HG03280 (cell line): ENCODE results near the gene IQSEC1.

ENCODE experiments used
- ATAC-seq: cut with Tn5 transposase; IDR thresholded peaks from one replicate; pipeline ENCODE4 v1.9.1; 2021; ENCODE audit warnings: mild to moderate bottlenecking, moderate library complexity; ENCODE audit not compliant: unreplicated experiment

Gene IQSEC1

DNA sequence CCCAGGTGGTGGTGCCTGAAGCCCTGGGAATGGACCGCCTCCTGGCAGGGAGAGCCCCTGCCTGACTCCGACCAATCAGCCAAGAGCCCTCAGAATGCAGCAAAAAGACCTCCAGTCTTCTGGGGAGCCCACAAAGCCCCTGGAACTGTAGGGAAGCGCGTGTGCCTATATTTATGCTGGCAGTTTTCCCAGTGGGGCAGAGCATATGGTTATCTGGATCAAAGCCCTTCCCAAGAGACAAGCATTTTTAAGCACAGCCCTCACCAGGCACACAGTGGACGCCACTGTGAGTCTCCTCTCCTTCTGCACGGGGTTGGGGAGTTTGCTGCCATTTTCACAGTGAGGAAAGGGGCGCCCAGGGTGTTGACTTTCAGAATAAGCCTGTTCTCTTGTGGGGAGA is 150.9 kb downstream of the IQSEC1 start:
- ATAC-seq, result no peak

DNA sequence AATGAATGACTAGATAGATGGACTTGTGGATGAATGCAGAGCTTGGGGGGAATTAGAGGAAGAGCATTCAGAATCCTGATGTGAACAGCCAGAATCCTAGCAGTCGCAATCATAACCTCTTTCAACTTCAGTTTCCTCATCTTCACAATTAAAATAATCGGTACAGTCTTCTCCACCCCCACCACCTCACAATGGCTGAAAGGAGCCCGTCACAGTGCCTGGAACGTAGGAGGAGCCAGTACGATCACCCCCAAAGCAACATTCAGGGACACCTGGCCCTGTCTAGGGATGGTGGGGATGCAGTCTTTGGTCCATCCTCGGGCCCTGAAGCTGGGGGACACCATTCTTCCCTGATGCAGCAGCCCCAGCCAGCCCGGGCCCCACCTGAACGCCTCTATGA is 151.5 kb downstream of the IQSEC1 start:
- no peak for ATAC-seq

DNA sequence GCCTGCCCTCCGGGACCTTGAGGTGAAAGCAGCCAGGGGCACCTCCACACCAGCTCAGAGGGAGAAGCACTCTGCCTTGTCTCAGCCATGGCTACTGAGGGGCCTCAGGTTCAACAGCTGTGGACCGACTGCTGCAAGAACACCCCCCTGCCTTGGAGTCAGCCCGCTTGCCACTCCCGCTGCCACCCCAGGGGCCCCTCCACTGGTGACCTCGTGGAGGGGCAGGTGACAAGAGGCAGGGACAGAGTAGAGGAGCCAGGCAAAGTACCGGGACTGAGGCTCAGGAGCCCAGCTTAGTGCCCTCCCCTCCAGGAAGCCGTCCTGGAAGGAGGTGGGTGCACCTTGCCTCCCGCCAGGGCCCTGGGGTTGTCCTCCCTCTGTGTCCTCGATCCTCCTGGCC is 152.3 kb downstream of the IQSEC1 start:
- no peak for ATAC-seq

DNA sequence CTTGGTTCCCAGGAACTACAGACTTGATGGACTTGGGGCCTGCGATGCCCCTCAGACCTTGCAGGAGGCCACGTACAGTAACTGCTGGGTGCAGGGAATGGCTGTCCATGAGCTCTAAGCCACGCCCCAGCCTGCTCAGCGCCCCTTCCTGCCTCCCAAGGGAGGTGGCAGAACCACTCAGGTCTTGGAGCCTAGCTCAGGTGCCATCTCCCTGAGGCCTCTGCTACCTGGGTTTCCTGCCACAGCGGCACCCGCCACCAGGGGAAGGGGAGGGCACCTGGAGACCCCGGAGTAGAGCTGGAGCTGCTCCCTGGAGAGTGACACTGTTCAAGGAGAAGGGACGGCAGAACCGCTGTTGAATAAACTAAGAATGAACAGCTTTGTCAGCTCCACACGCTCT is 154.0 kb downstream of the IQSEC1 start:
- ATAC-seq, result no peak

DNA sequence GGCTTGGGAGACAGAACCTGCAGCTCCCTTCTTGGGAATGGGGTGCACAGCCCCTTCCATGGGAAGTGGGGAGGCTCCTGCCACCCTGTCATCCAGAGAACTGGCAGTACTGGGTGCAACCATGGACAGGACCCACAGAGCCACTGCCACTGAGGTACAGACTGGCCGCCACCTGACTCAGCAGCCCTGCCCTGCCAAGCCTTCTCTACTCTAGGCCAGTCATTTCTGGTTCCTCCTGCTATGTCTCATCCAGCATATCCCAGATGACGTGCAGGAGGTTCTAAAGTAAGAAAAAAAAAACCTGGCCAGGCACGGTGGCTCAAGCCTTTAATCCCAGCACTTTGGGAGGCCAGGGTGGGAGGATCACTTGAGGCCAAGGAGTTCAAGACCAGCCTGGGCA is 155.0 kb downstream of the IQSEC1 start:
- ATAC-seq, result no peak

DNA sequence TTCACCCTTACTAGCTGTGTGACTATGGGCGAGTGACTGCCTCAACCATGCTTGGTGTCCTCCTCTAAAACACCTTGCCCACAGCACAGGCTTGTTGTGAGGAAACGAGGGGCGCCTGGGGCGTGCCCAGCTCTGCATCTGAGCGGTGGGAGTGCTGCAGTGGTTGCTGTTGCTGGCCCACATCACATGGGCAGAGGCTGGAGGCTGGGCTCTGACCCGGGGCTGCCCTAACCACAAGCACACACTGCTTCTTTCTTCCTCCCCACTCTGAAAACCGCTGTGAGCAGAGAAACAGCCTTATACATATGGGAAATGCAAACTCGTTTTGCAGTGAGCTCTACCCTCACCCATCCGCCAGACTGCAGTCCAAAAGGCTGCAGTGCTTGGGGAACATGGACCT is 157.1 kb downstream of the IQSEC1 start:
- ATAC-seq, result no peak

DNA sequence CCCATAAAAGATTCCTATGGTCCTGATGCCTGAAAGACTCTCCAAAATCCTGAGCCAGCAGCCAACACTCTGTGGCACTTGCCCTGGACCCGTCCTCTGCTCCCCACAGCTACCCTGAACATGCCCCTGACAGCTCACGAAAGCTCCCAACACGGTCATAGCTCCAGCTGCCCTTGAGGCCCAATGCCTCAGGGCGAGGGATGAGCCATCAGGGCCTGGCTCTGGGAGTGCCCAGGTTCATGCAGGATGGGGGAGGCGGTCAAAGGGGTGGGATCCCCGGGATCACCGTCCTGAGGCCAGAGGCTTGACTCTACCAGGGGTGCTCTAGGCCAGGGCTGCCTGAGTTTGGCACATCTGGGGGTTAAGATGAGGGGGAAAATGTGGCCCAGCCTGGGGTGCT is 159.1 kb downstream of the IQSEC1 start:
- ATAC-seq, result no peak

DNA sequence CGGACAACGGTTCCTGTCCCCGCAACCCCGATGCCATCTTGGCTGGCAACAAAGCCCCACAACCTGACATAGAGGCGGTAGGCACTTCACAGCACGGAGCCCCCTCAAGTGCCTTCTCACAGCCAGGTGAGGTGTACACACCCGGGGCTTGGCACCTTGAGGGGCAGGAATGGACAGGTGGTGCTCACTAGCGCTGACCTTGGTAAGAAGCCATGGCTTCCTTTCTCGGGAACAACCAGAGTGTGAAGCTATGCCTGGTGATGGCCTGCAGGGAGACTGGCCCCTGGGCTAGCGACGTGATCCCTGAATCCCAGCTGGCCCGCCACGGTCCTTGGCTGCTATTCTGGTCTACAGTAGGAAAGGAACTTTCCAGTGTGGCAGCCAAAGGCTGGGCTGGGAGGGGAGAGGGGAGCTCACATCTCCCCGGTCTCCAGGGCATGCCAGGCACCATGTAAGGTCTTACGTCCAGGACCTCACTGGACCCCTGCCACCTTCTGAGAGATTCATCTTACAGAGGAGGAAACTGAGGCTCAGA is 161.3 kb downstream of the IQSEC1 start:
- ATAC-seq, result no peak

DNA sequence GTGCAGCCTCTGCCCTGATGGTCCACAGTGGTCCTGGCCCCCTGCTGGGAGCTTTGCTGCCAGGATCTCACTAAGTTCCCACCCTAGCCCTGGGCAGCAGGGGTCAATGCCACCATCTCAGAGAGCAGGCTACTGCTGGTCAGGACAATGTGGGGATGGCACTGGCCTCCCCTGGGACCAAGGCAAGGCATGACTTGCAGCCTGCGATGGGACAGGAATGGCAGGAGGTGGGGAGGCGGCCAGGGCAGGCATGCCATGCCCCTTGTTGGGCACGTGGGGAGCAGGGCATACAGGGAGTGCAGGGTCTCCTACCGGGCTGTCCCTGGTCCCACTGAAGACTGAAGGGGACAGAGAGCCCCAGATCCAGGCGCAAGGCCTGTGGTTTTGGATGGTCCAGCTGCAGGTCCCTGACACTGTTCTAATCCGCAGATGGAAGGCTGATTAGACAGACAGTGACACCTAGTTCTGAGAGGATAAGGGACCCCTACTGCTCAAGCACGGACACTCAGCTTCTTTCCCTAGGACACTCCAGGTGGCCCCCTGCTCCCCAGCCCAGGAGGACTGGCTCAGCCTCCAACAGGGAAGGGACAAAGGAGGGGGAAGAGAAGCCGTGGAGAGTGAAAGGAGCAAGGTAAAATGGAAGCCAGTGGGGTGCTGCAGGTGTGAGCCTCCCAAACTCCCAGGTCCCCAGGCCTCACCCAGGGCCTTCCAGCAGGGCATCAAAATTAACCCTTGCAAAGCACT is 162.7 kb downstream of the IQSEC1 start:
- no peak for ATAC-seq

DNA sequence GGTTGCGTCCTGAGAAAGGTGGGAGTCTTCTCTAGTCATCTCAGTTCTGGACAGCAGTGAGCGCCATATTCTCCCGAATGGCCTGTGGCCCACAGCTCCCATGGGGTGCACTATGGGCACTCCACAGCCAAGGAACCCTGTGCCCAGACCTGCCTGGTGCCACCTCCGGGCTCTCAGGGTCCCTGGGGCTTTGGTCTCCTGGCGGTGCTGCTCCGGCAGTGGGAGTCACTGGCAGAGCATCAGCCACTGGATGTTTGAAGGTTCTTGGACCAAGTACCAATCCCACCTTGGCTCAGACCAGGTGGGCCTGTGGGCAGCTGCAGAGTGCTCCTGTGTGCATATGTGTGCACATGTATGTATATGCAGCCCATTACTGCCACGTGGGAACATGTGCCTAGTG is 163.5 kb downstream of the IQSEC1 start:
- ATAC-seq, result no peak

DNA sequence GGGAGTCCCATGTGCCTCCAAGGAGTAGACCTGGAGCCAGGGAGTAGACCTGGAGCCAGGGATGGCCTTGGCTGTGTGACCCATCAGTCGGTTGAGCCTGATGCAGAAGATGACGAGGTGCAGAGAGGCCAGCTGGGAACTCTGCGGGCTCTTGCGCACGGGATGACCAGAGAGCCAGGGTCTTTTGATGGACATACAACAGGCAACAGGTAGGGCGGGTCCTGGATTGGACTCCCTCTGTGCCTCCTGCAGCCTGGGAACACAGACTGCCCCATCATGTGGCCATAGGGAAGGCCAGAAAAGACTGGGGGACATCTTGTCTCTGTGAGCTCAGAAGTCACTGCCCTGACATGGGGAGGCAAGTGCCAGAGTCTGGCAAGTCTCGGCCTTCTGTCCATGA is 164.4 kb downstream of the IQSEC1 start:
- no peak for ATAC-seq

DNA sequence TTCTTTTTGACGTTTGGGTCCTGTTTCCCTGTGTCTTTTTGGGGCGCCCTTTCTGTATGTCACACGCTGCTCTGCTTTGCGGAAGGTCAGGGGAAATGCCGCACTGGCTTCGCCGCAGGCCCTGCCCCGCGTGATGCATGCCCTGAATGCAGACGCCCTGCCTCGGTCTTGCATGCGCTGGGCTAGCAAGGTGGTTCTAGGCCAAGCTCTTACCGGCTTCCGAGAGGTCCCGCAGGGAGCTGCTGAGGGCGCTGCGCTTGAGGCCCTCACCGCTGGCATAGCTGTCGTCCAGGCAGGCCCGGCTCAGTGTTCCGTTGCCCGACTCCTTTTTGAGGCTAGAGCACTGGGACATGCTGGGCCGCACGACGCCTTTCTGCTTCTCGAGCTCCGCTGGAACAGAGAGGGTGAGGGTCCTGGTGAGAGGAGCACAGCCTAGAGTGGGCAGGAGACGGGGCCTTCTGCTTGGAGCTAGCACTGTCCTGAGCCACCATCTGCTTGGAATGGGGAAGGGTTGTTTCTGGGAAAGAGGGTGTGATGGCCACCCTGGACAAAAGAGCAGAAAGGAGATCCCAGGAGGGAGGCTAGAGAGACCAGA is 165.0 kb downstream of the IQSEC1 start:
- no peak for ATAC-seq

DNA sequence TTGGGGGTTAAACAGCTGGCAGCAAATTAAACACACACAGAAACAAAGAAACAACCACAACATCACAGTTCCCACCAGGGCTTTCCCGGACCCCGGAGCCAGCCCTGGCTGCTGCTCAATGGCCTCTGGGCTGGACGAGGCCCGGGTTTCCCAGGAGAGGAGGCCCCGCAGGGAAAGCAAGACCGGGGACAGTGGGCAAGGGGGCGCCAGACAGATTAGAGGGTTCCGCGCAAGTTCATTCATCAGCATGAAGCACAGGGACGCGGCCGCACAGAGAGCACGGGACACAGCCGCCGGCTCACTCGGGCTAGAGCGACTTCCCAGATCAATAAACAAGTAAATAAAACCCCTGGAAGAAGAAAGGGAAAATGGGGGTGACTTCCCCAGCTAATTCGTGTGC is 165.5 kb downstream of the IQSEC1 start:
- no peak for ATAC-seq

DNA sequence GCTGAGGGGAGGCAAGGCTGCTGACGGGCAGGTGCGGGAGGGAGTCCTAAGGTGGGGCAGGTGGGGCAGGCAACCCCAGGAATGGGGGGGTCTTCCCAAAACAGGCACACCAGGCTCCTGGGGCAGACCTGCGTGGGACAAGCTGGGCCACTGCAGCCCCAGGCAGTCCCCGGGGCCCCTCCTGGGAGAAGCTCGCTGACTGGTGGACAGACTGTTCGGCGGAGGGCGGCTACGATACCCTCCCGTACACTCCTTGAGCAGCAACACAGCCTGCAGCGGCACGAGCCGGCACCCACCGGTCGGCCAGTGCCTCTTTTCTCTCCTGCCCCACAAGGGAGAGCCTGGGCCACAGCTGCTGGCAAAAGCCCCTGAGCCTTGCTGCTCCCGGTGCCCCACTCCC is 165.9 kb downstream of the IQSEC1 start:
- ATAC-seq, result no peak

DNA sequence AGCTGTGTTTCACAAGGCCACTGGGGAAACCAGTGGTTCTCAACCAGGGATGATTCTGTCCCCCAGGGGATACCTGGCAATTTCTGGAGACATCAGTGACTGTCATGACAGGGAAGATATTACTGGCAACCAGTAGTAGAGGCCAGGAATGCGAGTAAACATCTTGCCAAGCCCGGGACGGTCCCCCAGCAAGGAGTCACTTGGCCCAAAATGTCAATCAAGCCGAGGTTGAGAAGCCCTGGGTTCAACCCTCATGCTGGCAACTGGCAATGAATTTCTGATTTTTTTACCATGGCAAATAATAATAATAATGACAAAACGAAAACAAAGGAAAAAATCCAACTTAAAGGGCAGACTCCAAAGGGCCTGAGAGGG is 166.3 kb downstream of the IQSEC1 start:
- ATAC-seq, result no peak

DNA sequence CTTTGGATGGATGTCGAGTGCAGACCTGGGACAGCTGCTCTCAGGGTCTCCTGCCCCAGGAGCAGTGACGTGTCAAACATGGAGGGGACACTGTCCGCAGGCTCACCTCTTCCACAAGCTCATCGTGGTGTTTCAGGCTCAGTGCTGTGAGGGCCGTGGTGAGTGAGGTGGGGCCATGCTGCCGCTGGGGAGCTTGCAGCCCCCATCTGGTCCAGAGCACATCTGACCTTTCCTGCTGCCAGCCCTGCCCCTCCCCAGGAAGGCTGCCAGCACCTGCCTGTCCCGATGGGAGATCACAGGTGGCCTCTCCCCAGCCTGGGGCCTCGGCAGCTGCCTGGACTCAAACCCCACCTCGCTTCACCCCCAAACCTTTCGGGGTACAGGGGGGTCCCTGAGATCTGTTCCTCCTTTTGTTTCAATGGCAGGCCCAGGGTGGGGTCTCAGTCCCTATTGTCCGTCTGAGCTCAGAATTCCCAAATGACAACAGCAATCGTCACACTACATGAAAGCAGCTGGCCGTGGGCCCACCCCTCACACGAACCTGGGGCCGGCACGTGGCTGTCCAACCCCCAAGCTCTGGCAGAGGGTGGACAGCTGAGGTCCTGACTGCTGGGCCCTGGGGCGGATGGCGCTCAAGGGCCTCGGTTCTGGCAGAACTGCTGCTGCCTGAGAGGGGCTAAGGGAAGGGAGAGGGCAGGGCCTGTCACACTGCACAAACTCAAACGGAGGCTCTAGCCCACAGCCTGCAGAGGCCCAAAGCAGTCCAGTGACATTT is 166.9 kb downstream of the IQSEC1 start:
- ATAC-seq, result no peak

DNA sequence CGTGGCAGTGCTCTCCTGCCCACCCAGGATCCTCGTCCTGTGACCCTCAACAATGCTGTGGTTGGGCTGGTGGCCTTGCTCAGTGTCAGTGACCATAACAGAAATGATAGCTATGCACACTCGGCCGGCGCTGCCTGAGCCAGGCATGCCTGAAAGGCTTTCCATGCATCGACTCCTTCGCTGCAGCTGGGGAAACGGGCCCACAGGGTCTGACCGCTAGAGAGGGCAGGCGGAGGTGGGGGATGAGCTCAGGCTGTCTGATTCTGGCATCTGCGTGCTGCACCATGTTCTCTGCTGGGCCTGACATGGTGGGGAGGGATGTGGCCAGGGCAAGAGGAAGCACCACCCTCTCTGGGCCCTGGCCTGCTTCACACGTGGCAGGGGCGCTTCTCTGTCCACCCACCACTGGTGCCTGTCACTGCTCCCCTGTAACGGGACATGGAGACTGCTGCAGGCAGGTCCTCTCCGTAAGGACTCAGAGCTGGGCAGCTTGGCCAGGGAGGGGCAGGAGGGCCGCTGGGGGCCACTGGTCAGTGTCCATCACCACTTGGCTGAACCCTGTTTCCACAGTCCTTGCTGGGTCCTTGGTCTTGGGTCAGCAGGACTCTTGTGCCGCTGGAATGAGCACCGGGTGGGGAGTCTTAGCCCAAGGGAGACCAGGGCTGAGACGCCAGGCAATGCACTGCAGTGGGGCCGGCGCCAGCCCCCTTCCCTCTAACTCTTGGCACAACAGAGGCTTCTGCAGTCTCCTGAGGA is 167.7 kb downstream of the IQSEC1 start:
- ATAC-seq, result no peak

DNA sequence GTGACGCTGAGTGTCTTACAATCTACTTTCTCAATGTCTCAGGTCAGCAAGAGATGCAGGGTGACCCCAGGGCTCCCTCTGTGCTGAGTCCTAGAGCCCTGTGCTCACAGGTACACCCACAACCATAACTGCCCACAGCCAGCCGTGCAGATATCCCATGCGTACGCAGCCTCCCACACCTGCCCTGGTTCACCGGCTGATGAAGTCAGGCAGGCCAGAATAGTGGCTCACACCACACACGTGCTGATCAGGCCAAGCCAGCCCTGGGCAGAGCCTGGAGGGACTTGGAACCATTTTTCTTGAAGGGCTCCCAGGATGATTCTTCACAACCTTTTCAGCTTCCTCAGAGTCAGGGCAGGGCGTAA is 168.3 kb downstream of the IQSEC1 start:
- no peak for ATAC-seq

DNA sequence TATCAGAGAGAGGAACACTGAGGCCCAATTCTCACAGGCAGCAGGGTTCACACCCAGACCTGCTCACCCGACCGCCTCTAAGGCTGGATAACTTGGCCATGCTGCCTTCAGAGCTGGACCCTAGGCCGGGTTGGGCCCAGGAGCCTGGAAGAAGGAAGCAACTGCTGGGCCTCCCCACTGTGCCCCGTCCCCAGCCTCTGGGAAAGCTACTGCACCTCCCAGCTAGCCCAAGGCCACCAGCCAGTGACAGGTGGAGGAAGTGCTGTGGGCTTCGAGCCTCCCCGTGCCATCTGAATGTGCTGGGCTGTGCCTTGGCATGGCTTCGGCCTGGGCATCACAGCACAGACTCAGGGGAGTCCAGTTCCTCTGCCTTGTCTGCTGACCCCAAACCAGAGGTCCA is 169.3 kb downstream of the IQSEC1 start:
- no peak for ATAC-seq

DNA sequence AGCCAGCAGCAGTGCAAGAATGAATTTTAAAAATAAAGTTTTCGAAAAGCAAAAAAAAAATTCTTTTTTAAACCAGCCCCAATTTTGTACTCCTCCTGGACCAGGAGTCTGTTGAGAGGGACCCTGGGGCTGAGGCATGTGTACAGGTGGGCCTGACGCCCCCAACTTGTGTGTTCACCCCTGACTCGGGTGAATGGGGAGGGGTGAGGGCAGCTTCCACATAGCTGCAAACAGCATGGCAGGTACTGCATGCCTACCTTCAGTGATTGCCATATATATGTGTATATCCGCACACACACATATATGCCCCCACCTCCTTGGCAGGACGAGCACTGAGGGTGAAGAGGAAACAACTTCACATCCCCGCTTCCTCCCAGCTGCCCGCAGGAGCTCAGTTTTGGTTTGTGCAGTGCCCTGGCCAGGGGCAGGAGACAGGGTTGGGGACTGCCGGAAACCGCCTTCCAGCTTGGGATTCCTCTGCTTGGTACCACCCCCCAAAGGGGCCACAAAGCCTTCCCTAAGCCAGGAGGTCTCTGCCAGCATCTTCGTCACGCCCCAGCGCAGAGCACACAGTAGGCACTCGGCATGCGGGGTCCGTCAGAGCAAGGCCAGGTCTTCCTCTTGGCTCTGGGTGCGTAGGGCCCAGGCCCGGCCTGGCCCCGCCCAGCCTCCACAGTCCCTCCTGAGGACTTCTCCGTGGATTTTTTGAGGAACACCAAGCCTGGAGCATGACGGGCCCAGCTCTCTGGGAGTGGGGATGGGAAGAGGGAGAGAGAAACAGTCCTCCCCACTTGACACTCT is 170.0 kb downstream of the IQSEC1 start:
- no peak for ATAC-seq
